Cardiac fibroblast (primary cell): ENCODE data around the gene CBLC.

Experiments
- DNase-seq, 2 donors: peaks; one replicate each; pipeline versions ENCODE4 v3.0.0 to v3.0.0-alpha.2; 2010; ENCODE audit warnings: low read depth in 2 of 2
- H3K4me3 ChIP-seq, 2 donors: replicated peaks in 1 of 2; 1 replicate in 1 of 2; 2 replicates in 1 of 2; pipeline ENCODE4 v1.5.1; 2011; ENCODE audit warnings: low read depth in 2 of 2, low read length in 2 of 2, mild to moderate bottlenecking in 2 of 2, moderate library complexity in 1 of 2
- CTCF ChIP-seq: IDR thresholded peaks from one replicate; pipeline ENCODE4 v1.5.1; 2011; ENCODE audit warnings: low read depth, mild to moderate bottlenecking, low read length, inconsistent platforms

Gene CBLC

GRCh38 chr19:44746616-44746945 lies 31.1 kb upstream of the CBLC start:
- TF ChIP-seq CTCF = no peak
- no peak for DNase-seq
- H3K4me3 ChIP-seq = no peak overlapping the region

- DNase-seq = peak; percentile 96 to 98
- no peak for TF ChIP-seq CTCF
- H3K4me3 ChIP-seq = peak overlapping the region; percentile 43 to 78
Observed at GRCh38 chr19:44746946-44747738, 30.5 kb upstream of the CBLC start.

- peak overlapping the region; percentile 43 to 78 for H3K4me3 ChIP-seq
- TF ChIP-seq CTCF = no peak
- DNase-seq = peak; percentile 72 to 86
Observed at GRCh38 chr19:44747739-44748425, 29.8 kb upstream of the CBLC start.

- TF ChIP-seq CTCF = no peak
- DNase-seq = peak in 1 of 2 donors; percentile 90
- peak within 1 kb of the TSS; percentile 70 to 78 for H3K4me3 ChIP-seq
Observed at GRCh38 chr19:44748426-44749254, 29.1 kb upstream of the CBLC start, which contains the start of gene BCL3. Gene BCL3 (plus strand): TSS chr19:44748708. CDS start chr19:44748791, 83 bp downstream.

- no peak for TF ChIP-seq CTCF
- no peak for DNase-seq
- peak overlapping the region; percentile 70 to 78 for H3K4me3 ChIP-seq
Observed at GRCh38 chr19:44749292-44749691, 28.4 kb upstream of the CBLC start.

GRCh38 chr19:44749994-44750393 lies 27.7 kb upstream of the CBLC start:
- no peak for TF ChIP-seq CTCF
- DNase-seq = no peak
- H3K4me3 ChIP-seq = peak overlapping the region; percentile 70 to 78
